OCI-LY1 (cell line): ENCODE measurements around the gene TMEM222.

ENCODE experiments used
- H2AFZ ChIP-seq: fragments of 200-600 bp; sonication (generic), shearing (Covaris generic); 2 replicates; pipeline ENCODE4 v1.6.0; 2014; ENCODE audit warnings: antibody characterized with exemption, mild to moderate bottlenecking, low read length
- H3F3A ChIP-seq: fragments of 200-600 bp; sonication (generic), shearing (Covaris generic); 2 replicates; pipeline ENCODE4 v1.6.0; 2014; ENCODE audit warnings: mild to moderate bottlenecking, antibody characterized with exemption, low read length, moderate library complexity; ENCODE audit not compliant: insufficient read depth
- H3K27ac ChIP-seq: fragments of 200-600 bp; sonication (generic); 2 replicates; pipeline ENCODE4 v1.5.1; 2014; ENCODE audit warnings: low read length, mixed run types, mild to moderate bottlenecking, low read depth; ENCODE audit not compliant: poor library complexity, severe bottlenecking
- H3K27me3 ChIP-seq: fragments of 200-600 bp; sonication (generic); 2 replicates; pipeline ENCODE4 v1.6.0; 2014; ENCODE audit warnings: antibody characterized with exemption, mild to moderate bottlenecking, low read length, moderate library complexity; ENCODE audit not compliant: insufficient read depth
- H3K36me3 ChIP-seq: fragments of 200-600 bp; sonication (generic); 2 replicates; pipeline ENCODE4 v1.6.1; 2014; ENCODE audit warnings: mild to moderate bottlenecking, antibody characterized with exemption, low read length, moderate library complexity, mixed read lengths; ENCODE audit not compliant: insufficient read depth
- H3K4me1 ChIP-seq: fragments of 200-600 bp; sonication (generic); 2 replicates; pipeline ENCODE4 v1.5.1; 2014; ENCODE audit warnings: mild to moderate bottlenecking, low read length, moderate library complexity; ENCODE audit not compliant: insufficient read depth, severe bottlenecking
- H3K4me2 ChIP-seq: fragments of 200-600 bp; sonication (generic), shearing (Covaris generic); 2 replicates; pipeline ENCODE4 v1.6.1; 2014; ENCODE audit warnings: low read length
- H3K4me3 ChIP-seq: fragments of 200-600 bp; sonication (generic); 2 replicates; pipeline ENCODE4 v1.5.1; 2014; ENCODE audit warnings: low read length, low read depth, mild to moderate bottlenecking, mixed read lengths; ENCODE audit not compliant: poor library complexity, severe bottlenecking
- H3K79me2 ChIP-seq: fragments of 200-600 bp; shearing (Covaris generic); 2 replicates; pipeline ENCODE4 v1.6.1; 2016; ENCODE audit warnings: mixed run types, low read length, mixed read lengths; ENCODE audit not compliant: insufficient read depth
- H3K9ac ChIP-seq: fragments of 200-600 bp; sonication (generic), shearing (Covaris generic); 2 replicates; pipeline ENCODE4 v1.6.1; 2014; ENCODE audit warnings: mild to moderate bottlenecking, low read length, mixed read lengths
- H3K9me2 ChIP-seq: fragments of 200-600 bp; sonication (generic), shearing (Covaris generic); 2 replicates; pipeline ENCODE4 v1.6.1; 2014; ENCODE audit warnings: low read depth, mild to moderate bottlenecking, low read length, mixed read lengths
- H3K9me3 ChIP-seq: fragments of 200-600 bp; shearing (Covaris generic); 2 replicates; pipeline ENCODE4 v1.6.1; 2014; ENCODE audit warnings: low read length, mixed read lengths
- H4K20me1 ChIP-seq: fragments of 200-600 bp; sonication (generic), shearing (Covaris generic); 2 replicates; pipeline ENCODE4 v1.6.0; 2016; ENCODE audit warnings: mild to moderate bottlenecking, low read length; ENCODE audit not compliant: insufficient read depth
- CTCF ChIP-seq: fragments of 200-600 bp; sonication (generic), shearing (Covaris generic); IDR thresholded peaks from 2 replicates; pipeline ENCODE4 v1.5.1; 2017; ENCODE audit warnings: mild to moderate bottlenecking, antibody characterized with exemption, low read length, moderate library complexity, mixed read lengths
- EZH2 ChIP-seq: fragments of 200-600 bp; sonication (generic), shearing (Covaris generic); IDR thresholded peaks from 2 replicates; pipeline ENCODE4 v1.8.0; 2017; ENCODE audit warnings: borderline replicate concordance, mixed run types, mild to moderate bottlenecking, antibody characterized with exemption, low read length, moderate library complexity, mixed read lengths

The TMEM222 gene

GRCh38 chr1:27346357-27346756 is 24.4 kb downstream of the TMEM222 start:
- TF ChIP-seq EZH2 = no peak
- TF ChIP-seq CTCF = no peak
- H3K27me3 ChIP-seq = no peaks in the 10 kb centered on the region
- H3F3A ChIP-seq = no peaks in the 10 kb centered on the region
- H3K9ac ChIP-seq = no peak overlapping the region
- H3K4me1 ChIP-seq = peaks cover 33% of the 10 kb centered on the region
- no peaks in the 10 kb centered on the region for H3K79me2 ChIP-seq
- no peak overlapping the region for H3K4me3 ChIP-seq
- H4K20me1 ChIP-seq = no peaks in the 10 kb centered on the region
- no peak overlapping the region for H2AFZ ChIP-seq
- no peaks in the 10 kb centered on the region for H3K36me3 ChIP-seq
- H3K9me2 ChIP-seq = no peaks in the 10 kb centered on the region
- no peak overlapping the region for H3K27ac ChIP-seq
- no peaks in the 10 kb centered on the region for H3K9me3 ChIP-seq
- H3K4me2 ChIP-seq = no peak overlapping the region

- Histone ChIP-seq H4K20me1 (no peaks in the 10 kb centered on the region), H3K9me2 (no peaks in the 10 kb centered on the region), H3K27me3 (no peaks in the 10 kb centered on the region), H3K4me2 (no peak overlapping the region), H3K36me3 (no peaks in the 10 kb centered on the region), H3K9me3 (no peaks in the 10 kb centered on the region), H3K9ac (no peak overlapping the region), H3F3A (no peaks in the 10 kb centered on the region), H3K27ac (no peak overlapping the region), H3K4me1 (peaks cover 25% of the 10 kb centered on the region), H3K4me3 (no peak overlapping the region), H3K79me2 (no peaks in the 10 kb centered on the region), H2AFZ (no peak overlapping the region)
- TF ChIP-seq CTCF (no peak), EZH2 (no peak)
Observed at GRCh38 chr1:27346991-27347624, 25.1 kb downstream of the TMEM222 start.

- no peak overlapping the region for H3K27ac ChIP-seq
- peak overlapping the region; percentile 57 for H3K4me3 ChIP-seq
- peak overlapping the region; percentile 77 for H3K4me2 ChIP-seq
- peaks cover 7% of the 10 kb centered on the region for H3K4me1 ChIP-seq
- no peaks in the 10 kb centered on the region for H3K9me3 ChIP-seq
- H3K79me2 ChIP-seq = no peaks in the 10 kb centered on the region
- H3K36me3 ChIP-seq = no peaks in the 10 kb centered on the region
- H3K9me2 ChIP-seq = no peaks in the 10 kb centered on the region
- TF ChIP-seq CTCF (no peak), EZH2 (no peak)
- no peaks in the 10 kb centered on the region for H3F3A ChIP-seq
- H3K27me3 ChIP-seq = no peaks in the 10 kb centered on the region
- 0 out of 2 replicates have a peak overlapping the region, but pooled peaks have one; percentile 12 for H2AFZ ChIP-seq
- peak overlapping the region; percentile 64; the same call in 1 of the 2 replicates for H3K9ac ChIP-seq
- no peaks in the 10 kb centered on the region for H4K20me1 ChIP-seq
Observed at GRCh38 chr1:27348861-27349783, 27.2 kb downstream of the TMEM222 start.
